ENCODE results near the gene SLC25A21.

The SLC25A21 gene

GRCh38 chr14:36723530-36723929 is 448.9 kb downstream of the SLC25A21 start:
- H3F3A ChIP-seq (ENCODE audit: control insufficient read depth, insufficient read depth) = no peaks in the 10 kb centered on the region
- H3K36me3 ChIP-seq (ENCODE audit: control insufficient read depth, low read length) = no peaks in the 10 kb centered on the region
- H3K4me2 ChIP-seq (ENCODE audit: low read length) = no peak overlapping the region
- H3K27me3 ChIP-seq (ENCODE audit: control insufficient read depth, low read length) = no peaks in the 10 kb centered on the region
- H4K20me1 ChIP-seq (ENCODE audit: control insufficient read depth, insufficient read depth, low read depth, low read length) = no peaks in the 10 kb centered on the region
- H3K9me2 ChIP-seq (replicated peaks; ENCODE audit: control insufficient read depth, low read length) = no peaks in the 10 kb centered on the region
- no peak overlapping the region for H3K4me3 ChIP-seq (ENCODE audit: low read length)
- H3K9me3 ChIP-seq (ENCODE audit: control insufficient read depth, insufficient read depth, low read length) = no peaks in the 10 kb centered on the region
- H3K27ac ChIP-seq (ENCODE audit: low read depth, low read length) = no peak overlapping the region
- no peaks in the 10 kb centered on the region for H3K4me1 ChIP-seq (ENCODE audit: control insufficient read depth, low read length)
- no peaks in the 10 kb centered on the region for H3K79me2 ChIP-seq (ENCODE audit: control insufficient read depth, low read length)
- TF ChIP-seq CTCF (IDR thresholded peaks at IDR 0.05; ENCODE audit: low read depth, low read length, poor library complexity, severe bottlenecking) = no peak
- no peak for TF ChIP-seq EZH2phosphoT487 (IDR thresholded peaks at IDR 0.05; ENCODE audit: borderline replicate concordance, low read length)

GRCh38 chr14:36721877-36722276 is 450.5 kb downstream of the SLC25A21 start:
- TF ChIP-seq CTCF (IDR thresholded peaks at IDR 0.05; ENCODE audit: low read depth, low read length, poor library complexity, severe bottlenecking) (no peak), EZH2phosphoT487 (IDR thresholded peaks at IDR 0.05; ENCODE audit: borderline replicate concordance, low read length) (no peak)
- Histone ChIP-seq H3K9me3 (ENCODE audit: control insufficient read depth, insufficient read depth, low read length) (no peaks in the 10 kb centered on the region), H4K20me1 (ENCODE audit: control insufficient read depth, insufficient read depth, low read depth, low read length) (no peaks in the 10 kb centered on the region), H3K4me1 (ENCODE audit: control insufficient read depth, low read length) (no peaks in the 10 kb centered on the region), H3K27me3 (ENCODE audit: control insufficient read depth, low read length) (no peaks in the 10 kb centered on the region), H3K4me3 (ENCODE audit: low read length) (no peak overlapping the region), H3K9me2 (replicated peaks; ENCODE audit: control insufficient read depth, low read length) (no peaks in the 10 kb centered on the region), H3F3A (ENCODE audit: control insufficient read depth, insufficient read depth) (no peaks in the 10 kb centered on the region), H3K4me2 (ENCODE audit: low read length) (no peak overlapping the region), H3K27ac (ENCODE audit: low read depth, low read length) (no peak overlapping the region), H3K79me2 (ENCODE audit: control insufficient read depth, low read length) (no peaks in the 10 kb centered on the region), H3K36me3 (ENCODE audit: control insufficient read depth, low read length) (no peaks in the 10 kb centered on the region)

- Histone ChIP-seq H3K9me2 (replicated peaks; ENCODE audit: control insufficient read depth, low read length) (no peaks in the 10 kb centered on the region), H3K9me3 (ENCODE audit: control insufficient read depth, insufficient read depth, low read length) (no peaks in the 10 kb centered on the region), H3K4me2 (ENCODE audit: low read length) (no peak overlapping the region), H3K4me1 (ENCODE audit: control insufficient read depth, low read length) (no peaks in the 10 kb centered on the region), H3K27me3 (ENCODE audit: control insufficient read depth, low read length) (no peaks in the 10 kb centered on the region), H3K36me3 (ENCODE audit: control insufficient read depth, low read length) (no peaks in the 10 kb centered on the region), H3K27ac (ENCODE audit: low read depth, low read length) (no peak overlapping the region), H3F3A (ENCODE audit: control insufficient read depth, insufficient read depth) (no peaks in the 10 kb centered on the region), H3K4me3 (ENCODE audit: low read length) (no peak overlapping the region), H4K20me1 (ENCODE audit: control insufficient read depth, insufficient read depth, low read depth, low read length) (no peaks in the 10 kb centered on the region), H3K79me2 (ENCODE audit: control insufficient read depth, low read length) (no peaks in the 10 kb centered on the region)
- TF ChIP-seq EZH2phosphoT487 (IDR thresholded peaks at IDR 0.05; ENCODE audit: borderline replicate concordance, low read length) = no peak
- TF ChIP-seq CTCF (IDR thresholded peaks at IDR 0.05; ENCODE audit: low read depth, low read length, poor library complexity, severe bottlenecking) = no peak
Measured at GRCh38 chr14:36720657-36721056, 451.7 kb downstream of the SLC25A21 start.

- Histone ChIP-seq H3K9me2 (replicated peaks; ENCODE audit: control insufficient read depth, low read length) (no peaks in the 10 kb centered on the region), H3F3A (ENCODE audit: control insufficient read depth, insufficient read depth) (no peaks in the 10 kb centered on the region), H4K20me1 (ENCODE audit: control insufficient read depth, insufficient read depth, low read depth, low read length) (no peaks in the 10 kb centered on the region), H3K36me3 (ENCODE audit: control insufficient read depth, low read length) (no peaks in the 10 kb centered on the region), H3K4me1 (ENCODE audit: control insufficient read depth, low read length) (no peaks in the 10 kb centered on the region), H3K9me3 (ENCODE audit: control insufficient read depth, insufficient read depth, low read length) (no peaks in the 10 kb centered on the region), H3K4me3 (ENCODE audit: low read length) (no peak overlapping the region), H3K79me2 (ENCODE audit: control insufficient read depth, low read length) (no peaks in the 10 kb centered on the region), H3K27me3 (ENCODE audit: control insufficient read depth, low read length) (no peaks in the 10 kb centered on the region), H3K27ac (ENCODE audit: low read depth, low read length) (no peak overlapping the region), H3K4me2 (ENCODE audit: low read length) (no peak overlapping the region)
- no peak for TF ChIP-seq CTCF (IDR thresholded peaks at IDR 0.05; ENCODE audit: low read depth, low read length, poor library complexity, severe bottlenecking)
- no peak for TF ChIP-seq EZH2phosphoT487 (IDR thresholded peaks at IDR 0.05; ENCODE audit: borderline replicate concordance, low read length)
Measured at GRCh38 chr14:36719823-36720222, 452.6 kb downstream of the SLC25A21 start.

Measured in DOHH2 (cell line).